HG03175 (cell line): Measurements from ENCODE around the gene HDGFL2.

Source experiments
- ATAC-seq: cut with Tn5 transposase; IDR thresholded peaks from one replicate; pipeline ENCODE4 v1.9.1; 2021; ENCODE audit warnings: mild to moderate bottlenecking, moderate library complexity; ENCODE audit not compliant: unreplicated experiment

HDGFL2 gene

DNA sequence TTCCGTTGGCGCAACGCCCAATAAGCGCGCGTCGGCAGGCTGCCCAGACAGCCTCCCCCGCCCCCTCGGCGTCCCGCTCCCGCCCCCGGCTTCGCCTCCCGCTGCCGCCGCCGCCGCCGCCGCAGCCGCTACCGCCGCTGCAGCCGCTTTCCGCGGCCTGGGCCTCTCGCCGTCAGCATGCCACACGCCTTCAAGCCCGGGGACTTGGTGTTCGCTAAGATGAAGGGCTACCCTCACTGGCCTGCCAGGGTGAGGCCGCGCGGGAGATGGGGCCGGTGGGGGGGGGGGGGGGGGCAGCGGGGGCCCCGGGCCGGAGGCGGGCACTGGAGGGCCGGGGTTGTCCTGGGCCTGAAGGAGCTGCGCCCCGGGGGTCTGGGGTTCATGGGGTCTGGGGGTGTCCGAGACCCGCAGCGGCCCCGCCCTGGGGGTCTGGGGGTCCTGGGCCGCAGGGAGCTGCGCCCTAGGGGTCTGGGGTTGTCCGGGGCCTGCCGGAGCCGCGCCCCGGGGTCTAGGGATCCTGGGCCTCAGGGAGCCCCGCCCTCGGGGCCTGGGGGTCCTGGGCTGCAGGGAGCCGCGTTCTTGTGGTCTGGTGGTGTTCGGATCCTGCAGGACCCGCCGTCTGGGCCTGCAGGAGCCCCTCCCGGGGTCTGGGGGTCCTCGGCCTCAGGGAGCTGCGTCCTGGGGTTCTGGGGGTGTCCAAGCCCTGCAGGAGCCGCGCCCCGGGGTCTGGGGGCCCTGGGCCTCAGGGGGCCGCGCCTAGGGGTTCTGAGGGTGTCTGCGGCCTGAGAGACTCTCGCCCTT is at the start of gene HDGFL2:
TSS of gene HDGFL2 (plus strand) at position 124 of the 801 bp plus-strand sequence. CDS start at position 178, 54 bp downstream.
- ATAC-seq = no peak

DNA sequence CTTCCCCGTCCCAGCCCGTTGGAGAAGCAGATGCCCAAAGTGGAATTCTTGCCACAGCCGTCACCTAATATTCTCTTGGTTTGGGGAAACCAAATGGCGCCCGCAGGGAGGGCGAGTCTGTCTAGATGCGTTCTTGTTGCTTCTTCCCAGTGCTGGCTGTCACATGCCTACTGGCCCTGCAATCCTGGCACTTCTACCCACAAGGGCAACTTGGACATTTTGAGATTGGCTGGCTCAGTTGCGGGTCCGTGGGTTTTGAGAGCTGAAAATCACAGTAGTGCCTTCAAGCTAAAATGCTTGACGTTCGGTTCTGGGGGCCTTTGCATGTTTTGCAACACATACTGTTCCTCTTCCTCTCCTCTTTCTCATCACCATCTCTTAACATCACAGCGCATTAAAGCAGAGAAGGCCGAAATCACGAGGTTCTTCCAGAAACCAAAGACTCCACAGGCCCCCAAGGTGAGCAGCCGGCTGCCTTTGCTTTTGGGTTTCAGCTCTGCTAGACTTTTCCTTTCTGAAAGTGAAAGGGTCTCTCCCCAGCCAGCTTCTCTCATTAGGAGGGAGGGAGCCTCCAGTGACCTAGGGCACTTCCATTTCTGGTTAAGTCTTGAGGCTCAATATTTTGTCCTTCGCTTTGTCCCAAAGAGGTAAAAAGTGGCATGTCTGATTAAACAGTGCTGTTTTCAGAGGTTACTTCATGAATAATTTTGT is 48.5 kb upstream of the HDGFL2 start:
- ATAC-seq = no peak

DNA sequence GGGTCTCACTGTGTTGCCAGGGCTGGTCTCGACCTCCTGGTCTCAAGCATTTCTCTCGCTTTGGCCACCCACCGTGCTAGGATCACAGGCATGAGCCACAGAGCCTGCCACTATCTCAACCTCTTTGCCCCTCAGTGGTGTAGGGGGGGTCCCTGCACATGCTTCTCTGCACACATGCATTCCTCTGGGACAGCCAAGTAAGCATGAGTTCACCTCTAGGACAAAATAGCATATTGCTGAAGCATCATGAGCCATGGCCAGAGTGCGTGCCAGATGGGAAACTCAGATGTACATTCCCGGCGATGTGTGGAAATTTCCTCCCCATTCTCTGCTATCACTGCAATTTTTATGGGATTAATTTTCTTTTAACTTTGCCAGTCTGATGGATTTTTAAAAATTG is 46.6 kb upstream of the HDGFL2 start:
- no peak for ATAC-seq

DNA sequence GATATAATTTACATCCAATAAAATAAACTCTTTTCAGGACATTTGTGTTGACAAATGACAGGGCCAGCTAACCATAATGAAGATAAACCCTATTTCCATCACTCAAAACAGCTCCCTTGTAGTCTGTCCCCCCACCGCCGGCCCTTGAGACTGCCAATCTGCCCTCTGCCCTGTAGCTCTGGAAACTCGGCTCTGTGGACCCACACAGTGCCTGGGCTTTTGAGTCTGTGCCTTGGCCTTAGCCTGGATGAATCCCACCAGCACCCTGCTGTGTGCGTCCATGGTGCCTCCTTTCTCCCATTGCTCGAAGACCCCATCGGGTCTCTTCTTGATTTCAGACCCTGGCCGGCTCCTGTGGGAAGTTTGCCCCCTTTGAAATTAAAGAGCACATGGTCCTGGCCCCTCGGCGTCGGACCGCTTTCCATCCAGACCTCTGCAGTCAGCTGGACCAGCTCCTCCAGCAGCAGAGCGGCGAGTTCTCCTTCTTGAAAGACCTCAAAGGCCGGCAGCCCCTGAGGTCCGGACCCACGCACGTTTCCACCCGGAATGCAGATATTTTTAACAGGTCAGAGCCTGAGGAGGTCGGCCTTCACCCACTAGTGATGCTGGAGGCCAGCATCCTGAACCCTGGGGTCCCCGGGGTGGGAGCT is 43.6 kb upstream of the HDGFL2 start:
- no peak for ATAC-seq

DNA sequence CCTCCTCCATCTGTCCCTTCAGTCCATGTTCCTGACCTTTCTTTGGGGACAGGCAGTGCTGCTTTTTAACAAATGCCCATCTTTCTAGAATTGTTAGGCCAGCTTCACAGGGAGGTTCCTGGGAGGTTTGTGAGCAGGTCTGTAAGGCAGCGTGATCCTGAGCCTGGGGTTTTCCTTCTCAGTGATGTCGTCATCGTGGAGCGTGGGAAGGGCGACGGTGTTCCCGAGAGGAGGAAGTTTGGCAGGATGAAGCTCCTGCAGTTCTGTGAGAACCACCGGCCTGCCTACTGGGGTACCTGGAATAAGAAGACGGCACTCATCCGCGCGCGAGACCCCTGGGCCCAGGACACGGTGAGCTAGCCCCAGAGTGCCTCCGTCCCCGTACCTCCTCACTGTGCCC is 42.8 kb upstream of the HDGFL2 start:
- no peak for ATAC-seq

DNA sequence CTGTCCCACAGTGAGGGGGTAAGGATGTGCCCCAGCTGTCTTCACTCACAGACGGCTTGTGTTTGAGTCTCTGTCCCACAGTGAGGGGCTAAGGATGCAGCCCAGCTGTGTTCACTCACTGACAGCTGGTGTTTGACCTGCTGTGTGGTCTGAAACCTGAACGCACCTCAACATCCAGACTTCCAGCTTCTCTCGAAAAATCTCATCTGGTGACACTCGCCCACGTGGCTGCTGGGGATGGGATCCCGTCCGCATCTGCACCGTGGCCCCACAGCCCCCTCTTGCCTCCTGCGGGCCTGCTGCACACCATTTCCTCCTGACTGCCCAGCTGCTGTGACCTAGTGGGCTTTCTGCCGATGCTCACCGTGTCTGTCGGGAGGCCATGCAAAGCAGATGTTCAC is 42.3 kb upstream of the HDGFL2 start:
- ATAC-seq = no peak

DNA sequence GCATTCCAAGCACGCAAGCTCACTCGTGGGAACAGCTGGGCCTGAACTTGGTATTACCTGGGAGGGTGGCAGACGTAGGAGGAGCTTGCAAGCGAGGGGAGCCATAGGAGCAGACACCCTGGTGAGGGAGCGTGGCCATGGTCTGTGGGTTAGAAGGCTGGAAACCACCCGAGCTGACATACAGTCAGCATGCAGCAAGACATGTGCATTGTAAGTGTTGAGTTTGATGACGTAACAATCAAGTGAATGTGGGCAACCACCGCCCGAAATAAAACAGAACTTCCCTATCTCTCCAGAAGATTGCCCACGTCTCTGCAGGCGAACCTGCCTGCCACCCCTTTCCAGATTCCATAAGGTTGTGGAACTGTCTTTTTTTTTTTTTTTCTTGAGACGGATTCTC is 41.3 kb upstream of the HDGFL2 start:
- no peak for ATAC-seq

DNA sequence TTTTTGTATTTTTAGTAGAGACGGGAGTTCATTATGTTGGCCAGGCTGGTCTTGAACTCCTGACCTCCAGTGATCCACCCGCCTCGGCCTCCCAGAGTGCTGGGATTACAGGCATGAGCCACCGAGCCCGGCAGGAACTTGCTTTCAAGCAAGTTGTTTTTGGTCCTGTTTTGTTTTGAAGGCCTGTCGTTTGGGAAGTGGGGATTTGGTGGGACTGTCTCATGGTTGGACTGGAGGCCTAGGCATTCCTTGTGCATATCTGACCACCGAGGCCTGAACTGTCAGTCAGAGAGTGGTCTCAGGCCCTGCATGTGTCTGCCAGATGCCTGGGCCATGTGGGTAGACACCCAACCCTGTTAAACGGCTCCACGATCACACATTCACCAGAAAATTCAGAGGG is 40.8 kb upstream of the HDGFL2 start:
- ATAC-seq = no peak

DNA sequence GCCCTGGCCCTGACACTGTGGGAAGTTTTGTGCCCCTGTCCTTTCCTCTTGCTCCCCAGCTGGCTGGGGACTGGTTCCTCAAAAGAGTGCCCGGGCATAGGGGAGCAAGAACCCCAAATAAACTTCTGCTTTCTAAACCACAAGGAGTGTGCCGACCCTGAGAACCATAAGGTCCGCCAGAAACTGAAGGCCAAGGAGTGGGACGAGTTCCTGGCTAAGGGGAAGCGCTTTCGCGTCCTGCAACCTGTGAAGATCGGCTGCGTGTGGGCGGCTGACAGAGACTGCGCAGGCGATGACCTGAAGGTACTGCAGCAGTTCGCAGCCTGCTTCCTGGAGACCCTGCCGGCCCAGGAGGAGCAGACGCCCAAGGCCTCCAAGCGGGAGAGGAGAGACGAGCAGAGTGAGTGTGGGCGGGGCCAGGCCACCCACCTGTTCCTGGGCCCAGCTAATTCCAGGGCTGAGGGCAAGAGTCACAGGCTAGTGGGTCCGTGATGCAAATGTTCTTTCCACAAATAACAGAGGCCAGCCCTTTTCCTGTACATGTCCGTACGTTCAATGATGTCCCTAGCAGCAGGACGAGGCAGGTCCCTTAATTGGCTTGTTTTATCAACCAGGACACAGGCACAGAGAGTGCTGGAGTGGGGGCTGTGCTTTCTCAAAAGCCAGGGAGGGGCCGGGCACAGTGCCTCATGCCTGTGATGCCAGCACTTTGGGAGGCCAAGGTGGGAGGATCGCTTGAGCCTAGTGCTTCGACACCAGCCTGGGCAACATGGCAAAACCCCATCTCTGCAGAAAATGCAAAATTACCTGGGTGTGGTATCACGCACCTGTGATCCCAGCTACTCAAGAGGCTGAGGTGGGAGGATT is 40.1 kb upstream of the HDGFL2 start:
- ATAC-seq = no peak

DNA sequence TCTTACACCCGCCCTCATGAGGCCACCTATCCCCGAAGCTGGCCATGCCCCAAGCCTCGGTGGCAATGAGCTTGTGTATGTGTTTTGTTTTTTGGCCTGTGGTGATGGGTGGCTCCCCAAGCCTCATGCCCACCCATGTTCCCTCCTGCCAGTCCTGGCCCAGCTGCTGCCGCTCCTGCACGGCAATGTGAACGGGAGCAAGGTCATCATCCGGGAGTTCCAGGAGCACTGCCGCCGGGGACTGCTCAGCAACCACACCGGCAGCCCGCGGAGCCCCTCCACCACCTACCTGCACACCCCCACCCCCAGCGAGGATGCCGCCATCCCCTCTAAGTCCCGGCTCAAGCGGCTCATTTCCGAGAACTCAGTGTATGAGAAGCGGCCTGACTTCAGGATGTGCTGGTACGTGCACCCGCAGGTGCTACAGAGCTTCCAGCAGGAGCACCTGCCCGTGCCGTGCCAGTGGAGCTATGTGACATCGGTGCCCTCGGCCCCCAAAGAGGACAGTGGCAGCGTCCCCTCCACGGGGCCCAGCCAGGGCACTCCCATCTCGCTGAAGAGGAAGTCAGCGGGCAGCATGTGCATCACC is 39.1 kb upstream of the HDGFL2 start:
- ATAC-seq = no peak

GRCh38 chr19:4434391-4434790 is 37.7 kb upstream of the HDGFL2 start:
- no peak for ATAC-seq

DNA sequence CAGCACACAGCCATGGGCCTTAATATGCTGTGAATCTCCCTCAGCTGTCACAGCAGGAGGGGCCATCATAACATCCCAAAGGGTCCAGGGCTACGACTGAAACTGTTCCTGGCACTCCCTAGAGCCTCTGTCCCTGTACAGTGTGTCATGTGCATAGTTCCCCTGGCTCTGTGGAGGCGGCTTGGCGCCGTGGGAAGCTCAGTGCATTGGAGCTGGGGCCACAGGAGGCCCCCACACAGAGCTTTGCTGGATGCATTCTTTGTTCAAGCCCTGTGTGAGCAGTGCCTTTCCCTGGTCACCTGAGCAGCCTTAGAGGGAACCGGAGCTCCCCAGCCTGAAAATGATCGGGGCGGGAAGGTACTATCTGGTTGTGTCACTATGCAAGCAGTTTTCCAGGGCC is 35.9 kb upstream of the HDGFL2 start:
- ATAC-seq = no peak

DNA sequence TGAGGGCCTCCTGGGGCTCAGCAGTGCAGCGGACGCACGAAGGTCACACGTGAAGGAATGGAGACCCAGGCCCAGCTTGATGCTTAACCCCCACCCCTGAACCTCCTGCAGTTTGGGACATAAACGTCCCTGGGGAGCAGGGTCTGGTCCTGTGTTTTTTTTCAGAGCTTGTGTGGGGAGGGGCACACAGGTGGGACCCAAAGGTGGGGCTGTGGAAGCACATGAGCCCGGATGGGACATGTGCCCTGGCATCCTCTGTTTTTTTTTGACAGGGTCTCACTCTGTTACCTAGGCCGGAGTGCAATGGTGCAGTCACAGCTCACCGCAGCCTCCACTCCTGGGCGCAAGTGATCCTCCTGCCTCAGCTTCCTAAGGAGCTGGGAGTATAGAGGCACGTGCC is 35.0 kb upstream of the HDGFL2 start:
- ATAC-seq = no peak

DNA sequence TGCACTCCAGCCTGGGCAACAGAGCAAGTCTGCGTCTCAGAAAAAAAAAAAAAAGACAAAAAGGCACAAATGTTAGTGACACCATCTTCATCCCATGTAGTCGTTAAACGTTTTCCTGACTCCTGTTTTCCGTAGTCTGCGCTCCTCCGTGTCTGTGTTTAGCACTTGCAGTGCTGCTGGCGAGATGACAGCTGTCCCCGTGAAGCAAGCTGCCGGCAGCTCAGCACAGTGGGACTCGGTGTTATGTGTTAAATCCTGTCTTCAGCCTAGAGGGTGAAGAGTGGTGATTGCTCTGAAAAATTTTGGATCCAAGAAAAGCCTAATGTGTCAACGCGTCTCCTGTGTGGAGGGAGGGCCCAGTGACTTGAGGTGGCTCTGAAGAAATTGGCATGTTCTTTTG is 32.9 kb upstream of the HDGFL2 start:
- no peak for ATAC-seq

- ATAC-seq = no peak
These were observed 29.9 kb upstream of the HDGFL2 start for GRCh38 chr19:4441994-4442818.

DNA sequence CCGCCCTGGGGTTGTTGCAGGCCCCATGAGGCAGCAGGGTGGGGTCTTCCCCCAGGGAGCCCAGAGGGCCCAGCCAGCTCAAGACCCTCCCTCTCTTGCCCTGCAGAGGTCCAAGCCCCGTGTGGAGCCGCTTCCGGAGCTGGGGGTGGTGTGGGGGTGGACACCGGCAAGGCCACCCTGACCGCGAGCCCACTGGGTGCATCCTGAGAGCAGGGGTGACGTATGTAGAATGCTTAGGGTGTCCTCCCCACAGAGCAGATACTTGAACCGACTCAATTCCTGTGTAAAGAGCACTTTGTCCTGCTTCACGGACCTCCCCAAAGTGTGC is 29.3 kb upstream of the HDGFL2 start:
- no peak for ATAC-seq

DNA sequence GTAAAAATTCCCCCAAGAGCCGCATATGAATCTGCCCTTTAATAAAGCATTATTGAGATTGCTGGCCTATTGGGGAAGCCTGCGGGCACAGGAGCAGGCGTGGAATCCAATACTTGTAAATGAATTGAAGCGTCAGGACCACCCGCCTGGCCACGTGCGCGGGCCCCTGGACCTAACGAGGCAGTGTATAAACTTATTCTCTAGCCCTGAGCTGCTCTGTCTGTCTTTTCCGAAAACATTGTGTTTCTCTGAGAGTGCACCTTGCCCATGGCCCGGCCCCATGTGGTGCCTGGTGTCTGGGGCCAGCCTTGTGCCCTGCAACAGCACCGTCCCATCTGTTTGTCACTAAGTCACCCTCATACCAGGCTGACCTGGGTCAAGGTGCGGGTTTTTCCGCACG is 28.9 kb upstream of the HDGFL2 start:
- no peak for ATAC-seq

- ATAC-seq = no peak
These were observed 27.9 kb upstream of the HDGFL2 start for GRCh38 chr19:4443966-4444764.
